ENCODE results near the gene NAT14. TPM values are rescaled to one million over a fixed set of nuclear protein-coding genes. Genes with fewer than 3 reads are reported as not detected.

The NAT14 gene
- total RNA-seq, 1 experiment from 2014 or later: 27.4 TPM

DNA sequence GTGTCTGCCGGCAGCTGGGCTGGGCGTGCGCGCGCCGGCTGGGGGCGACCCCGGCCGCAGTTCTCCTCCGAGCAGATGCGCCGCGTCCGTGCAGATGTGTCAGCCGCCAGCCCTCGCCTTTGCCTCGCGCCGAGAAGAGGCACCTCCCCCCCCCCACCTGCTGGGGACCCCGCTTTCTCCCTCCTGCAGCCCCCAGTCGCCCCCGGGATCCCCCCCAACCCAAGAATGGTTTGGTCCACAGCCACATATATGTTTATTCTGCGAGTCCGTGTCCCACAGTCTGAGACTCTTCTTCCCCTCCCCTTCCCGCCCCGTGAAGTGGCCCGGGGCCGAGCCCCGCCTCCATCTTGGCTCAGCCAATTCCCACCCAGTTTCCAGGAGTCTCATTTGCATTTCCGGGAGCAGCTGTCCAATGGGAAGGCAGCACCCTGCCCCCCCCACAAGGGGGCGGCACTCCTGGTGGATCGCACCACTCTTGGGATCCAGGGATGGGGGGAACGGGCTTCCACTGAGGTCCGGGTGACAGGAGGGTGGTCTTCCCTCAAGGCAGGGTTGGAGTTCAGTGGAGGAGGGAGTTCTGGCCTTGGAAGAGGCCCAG, 32.1 kb upstream of the NAT14 start:
- DNase-seq (ENCODE audit: low read depth): no peak

DNA sequence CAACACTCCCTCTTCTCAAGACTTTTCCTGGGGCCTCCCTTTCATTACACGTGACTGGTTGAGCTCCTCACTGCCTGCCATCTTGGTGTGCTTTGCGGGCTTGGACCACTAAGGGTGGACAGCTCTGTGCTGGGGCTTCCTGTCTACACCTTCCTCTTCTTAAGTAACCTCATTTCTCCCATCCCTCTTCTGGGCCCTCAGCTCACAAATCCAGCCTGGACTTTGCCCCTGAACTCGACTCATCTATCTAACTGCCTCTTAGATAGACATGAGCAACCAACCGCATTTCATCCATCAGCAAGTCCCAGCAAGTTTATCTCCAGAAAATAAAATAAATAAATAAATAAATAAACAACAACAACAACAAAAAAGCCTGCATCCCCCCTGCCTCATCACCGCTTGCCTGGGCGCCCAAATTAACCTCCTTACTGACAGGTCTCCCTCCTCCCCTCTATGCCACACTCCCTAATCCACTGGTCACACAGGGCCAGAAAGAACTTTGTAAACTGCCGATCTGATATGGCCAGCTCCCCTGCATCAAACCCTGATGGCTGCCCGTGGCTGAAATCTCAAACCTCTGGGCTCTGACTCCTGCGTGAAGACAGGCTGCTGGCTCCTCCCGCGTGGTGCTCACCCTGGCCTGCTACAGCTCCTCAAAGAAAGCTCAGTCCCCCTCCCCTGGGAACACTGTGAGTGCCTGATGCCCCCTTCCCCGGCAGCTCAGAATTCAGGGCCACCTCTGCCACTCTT, 31.3 kb upstream of the NAT14 start:
- no peak for DNase-seq (ENCODE audit: low read depth)

DNA sequence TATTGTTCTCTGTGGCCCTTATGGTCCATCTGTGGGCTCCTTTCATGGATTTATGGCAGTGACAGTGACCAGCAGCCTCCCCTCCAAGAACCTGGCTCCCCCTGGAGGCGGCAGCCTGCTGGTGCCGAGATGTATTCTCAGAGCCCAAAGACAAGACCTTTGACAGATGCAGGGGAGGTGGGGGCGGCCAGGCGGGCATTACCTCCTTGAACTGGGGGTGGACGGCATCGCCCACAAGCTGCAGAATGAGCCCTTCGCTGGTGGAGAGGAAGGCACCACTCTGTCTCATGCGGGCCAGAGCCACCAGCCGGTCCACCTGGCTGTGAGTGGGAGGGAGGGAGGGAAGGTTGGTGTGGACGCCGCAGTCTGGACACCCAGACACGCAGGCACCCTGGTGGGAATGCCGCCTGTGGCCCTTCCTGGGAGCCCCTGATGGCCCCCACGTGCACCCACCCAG, 30.2 kb upstream of the NAT14 start:
- DNase-seq (ENCODE audit: low read depth): no peak

DNA sequence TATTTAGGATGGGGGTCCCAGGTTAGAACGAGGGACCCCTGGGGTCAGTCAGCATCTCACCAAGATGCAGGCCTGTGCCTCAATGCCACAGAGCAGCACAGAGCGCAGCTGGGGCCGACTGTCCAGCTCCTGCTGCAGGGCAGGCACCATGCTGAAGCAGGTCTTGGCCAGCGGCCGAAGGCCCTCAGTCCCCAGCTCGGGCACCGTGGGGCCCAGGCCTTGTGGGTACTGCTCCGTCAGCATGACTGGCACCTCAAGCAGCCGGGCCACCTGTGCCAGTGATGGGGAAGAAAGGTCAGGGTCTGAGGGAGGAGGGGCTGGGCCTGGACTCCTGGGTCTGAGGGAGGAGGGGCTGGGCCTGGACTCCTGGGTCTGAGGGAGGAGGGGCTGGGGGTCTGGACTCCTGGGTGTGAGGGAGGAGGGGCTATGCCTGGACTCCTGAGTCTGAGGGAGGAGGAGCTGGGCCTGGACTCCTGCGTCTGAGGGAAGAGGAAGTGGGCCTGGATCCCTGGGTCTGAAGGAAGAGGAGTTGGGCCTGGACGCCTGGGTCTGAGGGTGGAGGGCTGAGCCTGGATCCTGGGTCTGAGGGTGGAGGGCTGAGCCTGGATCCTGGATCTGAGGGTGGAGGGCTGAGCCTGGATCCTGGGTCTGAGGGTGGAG, 29.3 kb upstream of the NAT14 start:
- no peak for DNase-seq (ENCODE audit: low read depth)

DNA sequence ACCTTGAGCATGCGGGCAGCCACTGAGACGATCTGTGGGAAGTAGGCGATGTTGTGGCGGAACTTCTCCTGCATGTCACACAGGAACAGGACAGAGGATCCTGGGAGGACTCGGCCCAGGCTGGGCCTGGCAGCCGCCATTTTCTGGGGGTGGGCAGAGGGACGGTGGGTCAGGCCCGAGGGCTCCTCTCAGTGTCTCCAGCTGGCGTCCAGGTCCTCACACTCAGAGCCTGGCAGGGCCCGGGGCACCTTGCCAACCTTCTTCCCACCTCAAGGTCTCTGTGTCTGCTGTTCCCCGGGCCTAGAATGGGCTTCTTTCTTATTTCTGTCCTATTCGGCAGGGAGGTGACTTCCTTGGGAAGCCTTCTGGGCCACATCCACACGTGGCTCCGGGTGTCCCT, 28.6 kb upstream of the NAT14 start:
- no peak for DNase-seq (ENCODE audit: low read depth)

DNA sequence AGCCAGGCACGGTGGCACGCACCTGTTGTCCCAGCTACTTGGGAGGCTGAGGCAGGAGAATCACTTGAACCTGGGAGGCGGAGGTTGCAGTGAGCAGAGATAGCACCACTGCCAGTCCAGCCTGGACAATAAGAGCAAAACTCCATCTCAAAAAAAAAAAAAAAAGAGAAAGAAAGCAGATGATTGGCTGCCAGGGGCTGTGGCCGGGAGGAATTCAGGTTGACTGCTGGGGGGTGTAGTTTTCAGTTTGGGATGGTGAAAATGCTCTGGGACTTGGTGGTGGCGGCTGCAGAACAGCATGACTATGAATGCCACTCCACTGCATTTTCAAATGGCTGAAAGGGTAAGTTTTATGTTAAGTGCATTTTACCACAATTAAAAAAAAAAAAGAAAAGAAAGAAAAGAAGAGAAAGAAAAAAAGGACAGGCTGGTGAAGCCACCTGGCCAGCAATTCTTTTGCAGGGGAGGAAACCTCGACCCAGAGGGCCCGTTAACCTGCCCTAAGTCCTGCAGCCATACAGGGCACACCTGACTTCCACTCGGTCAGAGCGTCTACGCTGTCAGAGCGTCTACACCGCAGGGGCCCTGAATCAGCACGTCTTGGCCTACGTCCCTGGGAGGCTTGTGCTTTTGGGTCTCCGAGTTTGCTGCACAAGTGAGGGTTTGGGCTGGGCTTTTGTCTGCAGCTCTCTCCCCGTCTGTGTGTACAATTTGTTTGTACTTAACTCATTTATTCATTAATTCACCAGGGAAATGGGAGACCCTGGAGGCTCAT, 27.1 kb upstream of the NAT14 start:
- no peak for DNase-seq (ENCODE audit: low read depth)

DNA sequence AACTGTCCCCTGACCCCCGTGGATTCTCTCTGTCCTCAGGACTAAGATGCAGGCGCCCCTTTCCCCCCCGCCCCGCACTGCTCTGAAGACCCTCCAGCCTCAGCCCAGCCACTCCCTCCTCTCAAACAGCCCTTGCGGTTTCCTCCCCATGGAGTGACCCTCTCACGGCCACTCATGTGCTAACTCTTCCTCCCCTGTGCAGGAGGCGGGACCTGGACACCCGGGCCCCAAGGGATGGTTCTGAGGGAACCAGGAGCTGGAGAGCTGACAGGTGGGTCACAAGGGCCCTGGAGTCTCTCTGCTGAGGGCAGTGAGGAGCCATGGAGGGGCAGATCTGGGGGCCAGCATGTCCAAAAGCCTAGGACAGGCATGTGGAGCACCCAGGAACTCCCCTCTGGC, 25.4 kb upstream of the NAT14 start:
- DNase-seq (ENCODE audit: low read depth): no peak

DNA sequence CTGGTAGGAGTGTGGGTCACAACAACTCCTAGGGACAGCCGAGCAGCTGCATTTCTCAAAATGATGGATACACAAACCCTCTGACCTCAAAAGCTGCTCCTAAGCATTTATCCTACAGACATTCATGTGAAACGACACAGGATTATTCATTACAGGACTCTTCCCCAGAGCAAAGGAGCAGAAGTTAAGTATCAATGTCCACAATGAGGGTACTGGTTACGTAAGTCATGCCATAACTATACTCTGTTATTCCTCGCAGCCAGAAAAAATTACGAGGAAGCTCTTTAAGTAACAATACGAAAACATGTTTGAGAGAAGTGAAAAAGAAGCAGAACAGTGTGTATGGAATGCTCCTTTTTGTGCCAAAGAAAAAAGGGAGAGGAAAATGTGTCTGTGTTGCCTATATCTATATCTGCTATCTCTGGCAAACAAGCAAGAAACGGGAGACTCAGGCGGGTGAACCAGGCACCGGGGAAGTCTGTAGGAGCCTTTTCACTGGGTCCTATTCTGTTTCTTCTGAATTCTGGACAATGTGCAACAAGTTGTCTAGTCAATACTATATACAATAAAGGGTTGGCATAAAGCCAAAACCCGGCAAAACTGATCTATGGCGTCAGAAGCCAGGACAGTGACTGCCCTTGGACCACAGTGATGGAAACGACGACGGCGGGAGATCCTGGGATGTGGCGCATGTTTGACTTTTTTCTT, 24.9 kb upstream of the NAT14 start:
- DNase-seq (ENCODE audit: low read depth): no peak

DNA sequence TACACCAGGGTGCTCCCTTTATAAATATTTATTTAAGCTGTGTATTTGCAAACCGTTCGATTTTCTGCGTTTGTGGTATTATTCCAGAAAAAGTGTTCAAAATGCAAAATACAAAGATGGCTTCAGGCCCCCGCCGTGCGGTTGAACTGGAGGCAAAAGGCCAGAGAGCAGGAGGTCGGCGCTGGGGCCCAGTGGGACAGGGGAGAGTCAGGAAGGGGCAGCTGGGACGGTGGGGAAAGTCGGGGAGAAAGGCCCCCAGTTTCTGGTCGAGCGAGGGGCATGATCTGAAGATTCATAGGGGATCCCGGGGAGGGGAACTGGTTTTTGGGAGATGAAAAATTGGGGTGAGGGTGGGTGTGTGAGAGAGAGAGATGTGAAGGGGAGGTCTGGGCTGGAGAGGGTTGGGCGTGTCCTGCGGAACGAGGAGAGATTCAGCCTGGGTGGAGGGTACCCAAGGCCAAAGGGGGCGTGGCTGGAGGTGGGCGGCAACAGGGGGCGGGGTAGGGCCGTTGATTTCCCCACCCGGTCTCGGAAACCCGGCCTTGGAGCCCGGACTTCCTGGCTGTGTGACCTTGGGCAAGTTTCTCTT, 24.2 kb upstream of the NAT14 start:
- DNase-seq (ENCODE audit: low read depth): peak; percentile 28

DNA sequence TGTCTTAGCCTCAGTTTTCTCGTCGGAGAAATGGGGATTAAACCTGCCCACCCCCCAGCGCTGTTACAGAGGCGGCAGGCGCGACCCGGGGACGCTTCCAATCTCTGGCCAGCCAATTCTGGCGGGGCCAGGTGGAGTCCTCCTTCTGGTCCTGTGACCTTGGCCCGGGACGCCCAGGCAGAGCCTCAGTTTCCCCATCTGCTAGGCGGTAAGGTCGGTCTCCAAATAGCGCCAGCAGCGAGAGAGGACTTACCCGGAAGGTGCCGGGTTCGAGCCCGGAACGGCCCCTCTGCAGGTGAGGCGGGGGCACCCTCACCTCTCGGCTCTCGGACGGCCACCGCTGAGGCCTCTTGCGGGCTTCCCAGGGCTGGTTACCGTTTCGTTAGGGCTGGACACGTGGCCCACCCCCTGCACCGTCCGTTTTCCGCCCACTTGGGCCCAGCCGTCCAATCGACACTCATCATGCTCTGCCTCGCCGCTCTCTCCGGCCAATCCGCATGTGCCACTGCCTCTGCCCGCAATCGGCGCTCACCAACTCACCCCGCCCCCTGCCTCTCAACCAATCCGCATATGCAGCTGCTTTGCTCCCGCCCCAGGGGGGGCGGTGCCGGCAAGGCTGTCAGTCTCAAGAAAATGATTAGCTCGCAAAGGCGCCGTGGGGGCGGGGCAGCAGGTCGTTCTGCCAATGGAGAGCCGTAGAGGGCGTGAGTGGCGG, 23.6 kb upstream of the NAT14 start, which contains the start of gene ISOC2:
Gene ISOC2 (minus strand): TSS at position 384 of the 715 bp plus-strand sequence. CDS start 5,156 bp downstream, outside the sequence.
- DNase-seq (ENCODE audit: low read depth): peak; percentile 99

DNA sequence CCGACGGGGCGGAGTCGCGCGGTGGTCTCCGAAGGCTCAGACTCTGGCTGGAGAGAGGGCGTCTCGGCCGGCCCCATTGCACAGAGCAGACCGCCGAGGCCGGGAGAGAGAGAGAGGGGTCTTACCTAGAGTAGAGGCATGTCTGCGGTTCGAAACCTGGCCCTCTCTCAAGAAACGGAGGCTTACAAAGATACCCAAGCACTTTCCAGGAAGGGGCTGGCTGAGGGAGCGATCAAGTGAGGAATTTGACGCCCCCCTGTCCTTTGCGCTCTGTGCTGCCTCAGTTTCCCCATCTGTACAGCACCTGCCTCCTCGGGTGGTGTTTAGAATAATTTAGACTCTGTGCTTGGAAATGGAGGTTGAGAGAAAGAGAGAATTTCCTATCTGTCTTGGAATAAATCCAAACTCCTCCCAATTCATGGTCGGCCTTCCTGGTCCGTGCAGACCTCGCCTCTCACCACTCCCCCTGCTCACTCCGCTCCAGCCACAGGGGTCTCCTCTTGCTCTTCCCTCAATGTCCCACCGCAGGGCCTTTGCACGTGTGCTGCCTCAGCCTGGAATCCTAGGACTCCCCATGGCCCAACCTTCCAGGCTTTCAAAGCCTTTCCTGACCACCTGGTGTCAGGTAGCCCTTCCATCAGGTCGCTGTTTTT, 22.9 kb upstream of the NAT14 start:
- DNase-seq (ENCODE audit: low read depth): no peak

DNA sequence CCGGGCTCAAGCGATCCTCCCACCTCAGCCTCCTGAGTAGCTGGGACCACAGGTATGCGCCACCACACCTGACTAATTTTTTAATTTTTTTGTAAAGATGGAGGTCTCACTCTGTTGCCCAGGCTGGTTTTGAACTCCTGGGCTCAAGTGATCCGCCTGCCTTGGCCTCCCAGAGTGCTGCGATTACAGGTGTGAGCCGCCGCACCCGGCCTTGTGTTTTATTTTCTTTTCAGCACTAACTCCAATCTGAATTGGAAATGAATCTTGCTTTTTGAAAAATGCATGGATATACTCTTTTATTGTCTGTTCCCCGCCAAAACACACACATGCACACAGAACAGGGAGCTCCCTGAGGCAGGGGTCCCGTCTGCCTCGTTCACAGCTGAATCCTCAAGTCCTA, 22.3 kb upstream of the NAT14 start:
- DNase-seq (ENCODE audit: low read depth): no peak

DNA sequence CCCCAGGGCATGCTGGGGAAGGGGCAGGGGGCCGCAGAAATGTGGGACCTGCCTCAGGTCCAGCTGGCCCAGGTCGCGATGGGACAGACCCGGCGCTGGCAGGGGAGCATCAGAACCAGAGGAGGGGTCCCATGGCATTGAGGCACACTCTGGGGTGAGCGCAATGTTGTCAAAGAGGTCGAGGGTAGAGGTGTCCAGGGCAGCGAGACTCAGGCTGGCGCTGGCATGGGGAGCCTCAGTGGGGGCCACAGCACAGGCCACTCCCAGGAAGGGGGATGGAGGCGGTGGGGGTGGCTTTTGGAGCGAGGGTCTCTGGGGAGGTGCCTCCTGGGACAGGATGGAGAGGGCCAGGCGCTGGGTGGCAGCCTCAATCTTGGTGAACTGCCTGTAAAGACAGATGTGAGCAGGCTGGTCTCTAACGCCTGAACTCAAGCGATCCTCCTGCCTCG, 21.4 kb upstream of the NAT14 start:
- no peak for DNase-seq (ENCODE audit: low read depth)

DNA sequence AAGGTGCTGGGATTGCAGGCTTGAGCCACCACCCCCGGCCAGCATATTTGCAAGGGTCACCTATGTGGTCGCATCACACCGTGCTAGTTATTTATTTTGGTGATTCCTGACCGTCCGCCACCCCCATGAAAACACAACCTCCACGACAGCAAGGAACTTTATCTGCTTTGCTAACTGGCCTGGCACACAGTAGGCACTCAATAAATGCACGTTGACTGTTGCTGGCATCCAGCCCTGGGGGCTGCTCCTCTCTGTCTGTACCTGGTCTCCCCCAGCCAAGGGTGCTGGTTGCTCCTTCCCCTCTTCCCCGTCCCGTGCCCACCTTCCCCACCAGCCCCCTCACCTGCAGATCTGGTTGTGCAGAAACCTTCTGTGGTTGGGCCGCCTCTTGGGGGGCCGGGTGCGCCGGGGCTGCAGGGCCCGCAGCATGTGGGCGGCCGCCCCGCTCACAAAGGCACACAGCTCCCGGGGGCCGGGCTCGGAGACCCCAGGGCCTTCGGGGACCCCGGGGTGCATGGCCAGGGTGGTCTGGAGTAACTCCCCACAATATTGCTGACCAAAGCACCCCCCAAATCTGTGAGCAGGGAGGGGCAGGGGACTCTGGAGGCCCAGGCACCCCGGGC, 20.8 kb upstream of the NAT14 start:
- no peak for DNase-seq (ENCODE audit: low read depth)

DNA sequence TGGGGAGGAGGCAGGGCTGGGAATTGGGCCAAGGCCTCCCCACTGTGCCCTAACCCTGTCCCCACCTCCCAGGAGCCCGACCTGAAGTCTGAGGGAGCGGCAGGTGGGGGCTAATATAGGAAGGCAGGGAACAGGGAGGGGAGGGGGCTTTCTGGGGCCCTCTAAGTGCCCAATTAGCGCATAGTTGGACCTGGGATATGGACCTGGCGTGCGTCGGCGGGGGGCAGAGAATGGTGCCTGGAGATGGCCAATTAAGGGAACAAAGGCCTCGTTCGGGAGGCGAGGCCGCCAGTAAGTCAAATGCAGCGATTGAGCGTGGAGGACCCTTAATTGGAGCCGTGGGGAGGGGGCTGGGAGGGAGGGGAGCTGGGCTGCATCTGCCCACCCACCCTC, 20.3 kb upstream of the NAT14 start, which contains the start of gene C19orf85:
Gene C19orf85 (minus strand): TSS at position 90 of the 393 bp plus-strand sequence. CDS start 197 bp downstream, outside the sequence.
- DNase-seq (ENCODE audit: low read depth): no peak

DNA sequence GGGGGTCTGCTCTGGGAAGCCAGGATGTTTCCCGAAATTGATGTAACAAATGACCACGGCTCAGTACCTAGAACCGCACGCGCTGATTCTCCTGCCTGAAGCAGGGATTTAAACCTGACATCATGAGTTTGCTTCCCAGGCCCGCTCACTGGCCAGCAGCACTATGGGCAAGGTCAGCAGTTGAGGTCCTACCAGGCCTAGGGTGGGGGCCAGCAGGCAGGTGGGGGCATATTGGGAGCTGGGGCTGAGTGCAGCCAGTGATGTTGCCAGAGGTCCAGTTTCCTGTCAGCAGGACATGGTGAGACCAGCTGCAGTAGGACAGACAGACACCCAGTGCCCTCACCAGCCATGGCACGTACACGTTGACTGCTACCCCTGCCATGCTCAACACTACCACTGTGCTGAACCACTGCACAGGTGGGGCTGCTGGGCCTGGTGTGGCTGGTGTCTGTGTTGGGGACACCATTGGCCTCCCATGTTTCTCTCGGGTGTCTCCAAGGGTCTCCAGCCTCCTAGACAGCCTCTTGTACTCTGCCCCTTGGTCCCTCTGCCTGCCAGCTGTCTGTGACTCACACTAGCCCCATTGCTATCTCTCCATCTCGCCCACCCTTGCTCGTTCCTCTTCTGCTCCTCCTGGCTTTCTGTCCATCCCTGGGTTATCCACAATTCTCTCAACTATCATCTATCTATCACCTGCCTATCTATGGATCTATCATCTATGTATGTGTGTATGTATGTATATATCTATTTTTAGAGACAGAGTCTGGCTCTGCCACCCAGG, 19.3 kb upstream of the NAT14 start:
- DNase-seq (ENCODE audit: low read depth): no peak

DNA sequence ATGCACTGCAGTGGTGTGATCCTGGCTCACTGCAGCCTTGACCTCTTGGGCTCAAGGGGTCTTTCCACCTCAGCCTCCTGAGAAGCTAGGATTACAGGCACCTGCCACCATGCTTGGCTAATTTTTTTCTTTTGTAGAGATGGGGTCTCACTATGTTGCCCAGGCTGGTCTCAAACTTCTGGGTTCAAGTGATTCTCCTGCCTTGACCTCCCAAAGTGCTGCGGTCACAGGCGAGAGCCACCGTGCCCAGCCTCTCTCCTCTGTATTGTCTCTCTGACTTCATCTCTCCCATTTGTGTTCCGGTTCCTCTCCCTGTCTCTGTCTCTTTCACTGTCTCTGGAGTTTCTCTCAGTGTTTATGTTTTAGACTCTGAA, 18.8 kb upstream of the NAT14 start:
- no peak for DNase-seq (ENCODE audit: low read depth)
